GM19463 (cell line): Measurements from ENCODE around the gene IL1RL2.

Source experiments
- ATAC-seq: cut with Tn5 transposase; IDR thresholded peaks from one replicate; pipeline ENCODE4 v1.9.1; 2021; ENCODE audit warnings: mild to moderate bottlenecking, moderate library complexity; ENCODE audit not compliant: unreplicated experiment

Gene IL1RL2

GRCh38 chr2:102262216-102263129 lies 75.7 kb downstream of the IL1RL2 start:
- ATAC-seq, result no peak

DNA sequence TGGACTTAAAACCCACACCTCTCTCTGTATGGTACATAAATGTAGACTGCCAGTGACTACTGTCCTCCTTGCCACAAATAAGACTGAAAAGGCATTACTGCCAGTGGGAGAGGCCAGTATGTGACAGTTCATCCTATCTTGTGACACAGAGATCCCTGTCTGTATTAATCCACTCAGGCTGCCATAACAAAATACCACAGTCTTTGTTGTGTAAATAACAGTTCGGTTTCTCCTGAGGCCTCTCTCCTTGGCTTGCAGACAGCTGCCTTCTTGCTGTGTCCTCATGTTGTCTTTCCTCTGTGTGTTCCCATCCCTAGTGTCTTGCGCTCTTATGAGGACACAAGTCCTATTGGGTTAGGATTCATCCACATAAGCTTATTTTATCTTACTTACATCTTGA lies 78.1 kb downstream of the IL1RL2 start:
- no peak for ATAC-seq

DNA sequence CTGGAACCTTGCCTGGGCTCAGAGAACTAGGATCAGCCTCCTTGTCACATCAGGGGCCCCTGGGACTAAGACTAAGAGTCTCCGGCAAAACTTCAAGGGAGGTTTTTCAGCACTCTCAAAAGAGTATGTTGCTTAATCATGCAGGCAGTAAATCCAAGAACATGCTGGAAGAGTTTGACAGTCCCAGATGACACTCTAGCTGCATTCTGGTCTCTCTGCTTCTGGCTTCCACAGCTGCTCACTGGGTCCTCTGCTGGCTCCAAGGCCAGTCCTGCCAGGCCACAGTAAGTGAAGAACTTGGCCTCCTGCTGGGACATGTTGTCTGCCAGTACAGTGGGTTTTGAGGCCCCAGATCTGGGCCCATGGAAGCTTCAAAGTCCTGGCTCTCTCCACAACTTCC lies 79.4 kb downstream of the IL1RL2 start:
- no peak for ATAC-seq

GRCh38 chr2:102267774-102268173 lies 81.0 kb downstream of the IL1RL2 start:
- no peak for ATAC-seq

- ATAC-seq, result no peak
Observed at GRCh38 chr2:102268510-102269199, 81.8 kb downstream of the IL1RL2 start.

- no peak for ATAC-seq
Observed at GRCh38 chr2:102269200-102269524, 82.3 kb downstream of the IL1RL2 start.

- ATAC-seq, result no peak
Observed at GRCh38 chr2:102271844-102272243, 85.0 kb downstream of the IL1RL2 start.

GRCh38 chr2:102273619-102274211 lies 86.9 kb downstream of the IL1RL2 start:
- no peak for ATAC-seq

GRCh38 chr2:102276549-102277201 lies 89.9 kb downstream of the IL1RL2 start:
- no peak for ATAC-seq

- ATAC-seq, result no peak
Observed at GRCh38 chr2:102277202-102277700, 90.4 kb downstream of the IL1RL2 start.

GRCh38 chr2:102278720-102279390 lies 92.0 kb downstream of the IL1RL2 start:
- no peak for ATAC-seq

- no peak for ATAC-seq
Observed at GRCh38 chr2:102279391-102279735, 92.5 kb downstream of the IL1RL2 start.

GRCh38 chr2:102282678-102283091 lies 95.9 kb downstream of the IL1RL2 start:
- no peak for ATAC-seq

DNA sequence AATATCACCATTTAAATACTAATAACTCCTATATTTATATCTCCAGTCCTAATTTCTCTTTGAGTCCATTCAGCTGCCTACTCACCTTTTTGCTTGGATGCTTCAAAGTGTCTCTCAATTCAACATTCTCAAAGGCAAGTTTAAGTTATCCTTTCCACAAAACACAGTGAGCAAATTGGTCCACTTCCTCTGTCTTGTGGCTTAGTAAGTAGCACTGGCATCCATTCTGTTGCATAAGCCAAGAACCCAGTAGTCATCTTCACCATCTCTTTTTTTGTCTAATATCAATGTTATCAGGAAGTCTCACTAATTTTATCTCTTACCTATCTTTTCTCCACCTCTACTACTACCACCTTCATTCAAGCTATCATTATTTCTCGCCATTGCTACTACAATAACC lies 97.2 kb downstream of the IL1RL2 start:
- ATAC-seq, result no peak

- ATAC-seq, result no peak
Observed at GRCh38 chr2:102284611-102285010, 97.8 kb downstream of the IL1RL2 start.

GRCh38 chr2:102285368-102285767 lies 98.5 kb downstream of the IL1RL2 start:
- ATAC-seq, result no peak

GRCh38 chr2:102286041-102286440 lies 99.2 kb downstream of the IL1RL2 start:
- no peak for ATAC-seq

DNA sequence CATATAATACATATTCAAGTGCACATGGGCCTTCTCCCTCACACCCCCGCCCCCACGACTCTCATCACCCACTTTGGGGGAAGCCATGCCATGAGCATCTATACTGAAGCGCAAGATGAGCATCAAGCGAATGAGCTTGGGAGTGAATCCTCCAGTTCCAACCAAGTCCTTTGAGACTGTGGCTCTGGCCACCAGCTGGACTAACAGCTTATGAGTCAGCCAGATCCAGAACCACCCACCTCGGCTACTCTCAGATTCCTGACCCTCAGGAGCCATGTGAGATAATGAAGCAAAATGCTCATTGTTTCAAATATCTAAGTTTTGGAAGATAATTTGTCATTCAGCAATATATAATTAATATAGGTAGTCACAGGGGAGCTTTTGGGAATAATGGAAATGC lies 102.3 kb downstream of the IL1RL2 start:
- no peak for ATAC-seq
